ENCODE data around the gene XKR3. TPM values are rescaled to one million over a fixed set of nuclear protein-coding genes. Genes with fewer than 3 reads are reported as not detected.
"Not testable (repeated sequence)": the region's sequence is repeated elsewhere in the genome, so short reads cannot be mapped to it uniquely, and the experiment has no call there.

The XKR3 gene
- total and polyA plus RNA-seq, 2 of the 8 experiments (the other 6 are each of a cell fraction or from before 2014, with no cell fraction given), result 0.17 TPM; not detected in 1

GRCh38 chr22:16774911-16775500 lies 50.2 kb downstream of the XKR3 start (continued):
- no peak for TF ChIP-seq RAD21 (IDR thresholded peaks at IDR 0.05 in 1 of 2, conservative IDR thresholded peaks at IDR 0.05 in 1 of 2; ENCODE audit: low read depth in 2 of 2, low read length in 2 of 2)

GRCh38 chr22:16771569-16771968 lies 53.6 kb downstream of the XKR3 start:
- H2BK12ac ChIP-seq (ENCODE audit: low read depth, low read length); H4K20me1 ChIP-seq (replicated peaks in 1 of 2; ENCODE audit: control insufficient read depth in 1 of 2, insufficient read depth in 2 of 2, low read length in 2 of 2); H2BK120ac ChIP-seq (replicated peaks; ENCODE audit: low read depth, low read length); H3K36me3 ChIP-seq (ENCODE audit: control insufficient read depth in 2 of 4, insufficient read depth in 4 of 4, low read length in 3 of 4); H2BK15ac ChIP-seq (ENCODE audit: low read length); H3K4ac ChIP-seq (replicated peaks; ENCODE audit: insufficient read length, low read depth, low read length); H4K5ac ChIP-seq (ENCODE audit: insufficient read length, low read depth, low read length); H3K14ac ChIP-seq (ENCODE audit: insufficient read length); H3K23me2 ChIP-seq (ENCODE audit: low read depth, low read length); H4K91ac ChIP-seq (replicated peaks; ENCODE audit: insufficient read length, low read length); POLR2A ChIA-PET (ENCODE audit: partially characterized antibody); FAIRE-seq; H3K4me2 ChIP-seq (ENCODE audit: insufficient read depth in 1 of 2, low read depth in 2 of 2, low read length in 2 of 2); H3K79me2 ChIP-seq (ENCODE audit: control insufficient read depth in 1 of 2, insufficient read depth in 2 of 2, low read length in 2 of 2); H3K9ac ChIP-seq (replicated peaks in 1 of 4; ENCODE audit: extremely low read depth in 1 of 4, low read depth in 3 of 4, low read length in 3 of 4); H2AFZ ChIP-seq (ENCODE audit: low read length); H3K18ac ChIP-seq (ENCODE audit: extremely low read depth, low read length); H3K4me1 ChIP-seq (replicated peaks in 1 of 4; ENCODE audit: control insufficient read depth in 3 of 4, insufficient read depth in 4 of 4, low read length in 3 of 4); H3K23ac ChIP-seq (ENCODE audit: insufficient read length); H3K9me3 ChIP-seq (ENCODE audit: insufficient read depth in 2 of 2, low read depth in 1 of 2, low read length in 1 of 2); H3K79me1 ChIP-seq (ENCODE audit: low read depth, low read length); H3K56ac ChIP-seq (replicated peaks; ENCODE audit: insufficient read length, low read depth, low read length); DNase-seq (ENCODE audit: low read depth in 1 of 2, low spot score in 2 of 2); H2BK20ac ChIP-seq (ENCODE audit: low read length); H2BK5ac ChIP-seq (ENCODE audit: low read depth, low read length); H3K27me3 ChIP-seq (replicated peaks in 1 of 4; ENCODE audit: control insufficient read depth in 3 of 4, extremely low read depth in 1 of 4, insufficient read depth in 3 of 4, low read length in 3 of 4); CTCF ChIA-PET (ENCODE audit: partially characterized antibody); H2AK5ac ChIP-seq (ENCODE audit: low read depth, low read length); H3K4me3 ChIP-seq (ENCODE audit: extremely low read depth in 1 of 4, insufficient read depth in 2 of 4, low read depth in 3 of 4, low read length in 4 of 4); H4K8ac ChIP-seq (ENCODE audit: extremely low read depth, insufficient read depth, low read length); H3K27ac ChIP-seq (ENCODE audit: low read depth, low read length): not testable (repeated sequence)
- WGBS, 2 experiments (ENCODE audit: extremely low coverage in 1 of 2, insufficient coverage in 1 of 2, insufficient read length in 1 of 2, insufficient replicate concordance in 2 of 2, low coverage in 1 of 2, low lambda C conversion rate in 2 of 2, missing lambda C conversion rate in 1 of 2), result 90% methylated on average over 3 of the region's 4 CpGs; no CpG with 5 or more reads in 1 of the 2 experiments
